ENCODE measurements around the gene C16orf86.
"Not testable (repeated sequence)": the region's sequence is repeated elsewhere in the genome, so short reads cannot be mapped to it uniquely, and the experiment has no call there.

The C16orf86 gene

DNA sequence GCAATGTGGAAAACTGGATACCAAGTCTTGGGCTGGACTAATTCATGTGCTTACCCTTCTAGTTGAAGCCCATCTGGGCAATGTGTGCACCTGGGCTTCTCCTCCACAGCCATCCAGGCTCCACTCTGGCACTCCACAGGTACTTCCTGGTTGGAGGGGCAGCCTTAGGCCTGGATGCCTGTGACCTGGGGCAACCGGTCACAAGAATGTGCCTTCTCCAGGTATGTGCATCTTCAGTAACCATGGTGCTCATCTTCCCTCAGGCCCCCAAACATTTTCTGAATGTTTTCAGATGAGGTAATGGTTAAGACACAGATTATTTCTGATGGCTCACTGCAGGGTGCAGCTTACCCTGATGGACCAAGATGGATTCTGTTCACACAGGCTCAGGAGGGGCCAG, 11.1 kb downstream of the C16orf86 start:
- no peak for DNase-seq (ENCODE audit: low read depth, low spot score)
- POLR2A ChIA-PET: no interaction called here
- CTCF ChIA-PET: interaction anchor here (10.7 kb wide), 1 partner anchor 8 kb away, joined by 87 read pairs; the partner anchor contains the start of genes C16orf86 and ENKD1
- H3K4me3 ChIP-seq (ENCODE audit: low read depth, low read length): no peak overlapping the region
- TF ChIP-seq, protein P1, sequence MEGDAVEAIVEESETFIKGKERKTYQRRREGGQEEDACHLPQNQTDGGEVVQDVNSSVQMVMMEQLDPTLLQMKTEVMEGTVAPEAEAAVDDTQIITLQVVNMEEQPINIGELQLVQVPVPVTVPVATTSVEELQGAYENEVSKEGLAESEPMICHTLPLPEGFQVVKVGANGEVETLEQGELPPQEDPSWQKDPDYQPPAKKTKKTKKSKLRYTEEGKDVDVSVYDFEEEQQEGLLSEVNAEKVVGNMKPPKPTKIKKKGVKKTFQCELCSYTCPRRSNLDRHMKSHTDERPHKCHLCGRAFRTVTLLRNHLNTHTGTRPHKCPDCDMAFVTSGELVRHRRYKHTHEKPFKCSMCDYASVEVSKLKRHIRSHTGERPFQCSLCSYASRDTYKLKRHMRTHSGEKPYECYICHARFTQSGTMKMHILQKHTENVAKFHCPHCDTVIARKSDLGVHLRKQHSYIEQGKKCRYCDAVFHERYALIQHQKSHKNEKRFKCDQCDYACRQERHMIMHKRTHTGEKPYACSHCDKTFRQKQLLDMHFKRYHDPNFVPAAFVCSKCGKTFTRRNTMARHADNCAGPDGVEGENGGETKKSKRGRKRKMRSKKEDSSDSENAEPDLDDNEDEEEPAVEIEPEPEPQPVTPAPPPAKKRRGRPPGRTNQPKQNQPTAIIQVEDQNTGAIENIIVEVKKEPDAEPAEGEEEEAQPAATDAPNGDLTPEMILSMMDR (IDR thresholded peaks at IDR 0.05; ENCODE audit: insufficient read depth, low read length, missing control alignments): no peak

DNA sequence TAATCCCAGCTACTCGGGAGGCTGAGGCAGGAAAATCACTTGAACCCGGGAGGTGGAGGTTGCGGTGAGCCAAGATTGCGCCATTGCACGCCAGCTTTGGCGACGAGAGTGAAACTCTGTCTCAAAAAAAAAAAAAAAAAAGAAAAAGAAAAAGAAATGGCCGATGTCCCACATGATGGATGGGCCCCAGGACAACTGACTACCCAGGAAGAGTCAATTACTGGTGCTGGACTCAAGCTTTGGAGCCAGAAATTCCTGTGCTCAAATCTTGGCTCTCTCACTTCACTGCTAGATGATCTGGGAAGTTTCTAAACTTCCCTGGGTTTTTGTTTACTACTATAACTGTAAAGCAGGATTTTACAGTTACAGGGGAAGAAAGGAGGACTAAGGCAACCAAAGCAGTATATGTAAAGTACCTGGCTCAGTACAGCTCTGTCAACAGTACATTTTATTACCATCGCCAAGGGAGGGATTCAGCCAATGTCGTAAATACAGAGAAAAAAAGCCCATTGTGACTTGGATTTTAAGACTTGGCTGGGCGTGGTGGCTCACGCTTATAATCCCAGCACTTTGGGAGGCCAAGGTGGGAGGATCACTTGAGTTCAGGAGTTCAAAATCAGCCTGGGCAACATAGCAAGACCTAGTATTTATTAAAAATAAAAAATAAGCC, 11.9 kb downstream of the C16orf86 start:
- TF ChIP-seq, protein P1 (IDR thresholded peaks at IDR 0.05; ENCODE audit: insufficient read depth, low read length, missing control alignments): no peak
- DNase-seq (ENCODE audit: low read depth, low spot score): no peak
- POLR2A ChIA-PET: no interaction called here
- CTCF ChIA-PET: interaction anchor here (10.7 kb wide), 1 partner anchor 9 kb away, joined by 87 read pairs; the partner anchor contains the start of genes C16orf86 and ENKD1
- H3K4me3 ChIP-seq (ENCODE audit: low read depth, low read length): no peak overlapping the region

GRCh38 chr16:67679935-67680897, 13.6 kb downstream of the C16orf86 start:
- H3K4me3 ChIP-seq (ENCODE audit: low read depth, low read length): no peak overlapping the region
- TF ChIP-seq, protein P1 (IDR thresholded peaks at IDR 0.05; ENCODE audit: insufficient read depth, low read length, missing control alignments): no peak
- DNase-seq (ENCODE audit: low read depth, low spot score): no peak
- ChIA-PET CTCF (interaction anchor here (1.0 to 10.7 kb wide), 4 partner anchors 10 to 159 kb away, joined by 3 to 87 read pairs (median 4); partner anchors contain the start of genes C16orf86 and ENKD1), POLR2A (interaction anchor here (0.6 kb wide), 1 partner anchor 133 kb away, joined by 3 read pairs; no protein-coding TSS in a partner anchor)

GRCh38 chr16:67683767-67684166, 17.2 kb downstream of the C16orf86 start:
- ChIA-PET POLR2A (no interaction called here), CTCF (interaction anchor here (1.1 to 10.7 kb wide), 3 partner anchors 14 to 162 kb away, joined by 3 to 87 read pairs (median 4); partner anchors contain the start of genes C16orf86 and ENKD1)
- TF ChIP-seq, protein P1 (IDR thresholded peaks at IDR 0.05; ENCODE audit: insufficient read depth, low read length, missing control alignments): no peak
- H3K4me3 ChIP-seq (ENCODE audit: low read depth, low read length): no peak overlapping the region
- DNase-seq (ENCODE audit: low read depth, low spot score): no peak

DNA sequence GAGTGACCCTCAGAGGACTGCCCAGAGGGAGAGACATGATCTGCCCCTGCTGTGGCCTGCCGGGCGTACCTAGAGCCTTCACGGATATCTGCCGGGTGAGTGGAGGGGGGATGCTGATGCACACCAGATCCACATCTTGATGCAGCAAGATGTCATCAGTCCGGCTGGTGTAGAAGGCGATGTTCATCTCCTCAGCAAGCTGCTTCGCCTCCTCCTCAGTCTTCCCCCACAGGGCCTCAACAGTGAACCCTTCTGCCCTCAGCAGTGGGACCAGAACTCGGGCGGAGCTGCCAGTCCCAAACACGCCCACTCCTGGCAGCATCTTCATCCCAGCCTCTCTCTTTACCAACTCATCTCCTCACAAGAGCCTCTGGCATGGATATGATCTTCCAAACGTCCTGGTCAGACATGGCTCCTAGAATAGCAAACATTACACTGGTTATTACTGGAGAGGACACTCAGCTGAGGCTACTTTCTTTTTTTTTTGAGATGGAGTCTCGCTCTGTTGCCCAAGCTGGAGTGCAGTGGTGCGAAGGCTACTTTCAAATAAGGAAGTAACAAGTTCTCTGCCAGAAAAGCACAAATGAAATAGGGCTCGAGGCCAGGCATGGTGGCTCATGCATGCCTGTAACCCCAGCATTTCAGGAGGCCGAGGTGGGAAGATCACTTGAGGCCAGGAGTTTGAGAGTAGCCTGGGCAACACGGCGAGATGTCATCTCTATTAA, 18.9 kb downstream of the C16orf86 start:
- no peak for DNase-seq (ENCODE audit: low read depth, low spot score)
- POLR2A ChIA-PET: no interaction called here
- TF ChIP-seq, protein P1 (IDR thresholded peaks at IDR 0.05; ENCODE audit: insufficient read depth, low read length, missing control alignments): no peak
- CTCF ChIA-PET: interaction anchor here (10.7 kb wide), 1 partner anchor 16 kb away, joined by 87 read pairs; the partner anchor contains the start of genes C16orf86 and ENKD1
- no peak overlapping the region for H3K4me3 ChIP-seq (ENCODE audit: low read depth, low read length)

DNA sequence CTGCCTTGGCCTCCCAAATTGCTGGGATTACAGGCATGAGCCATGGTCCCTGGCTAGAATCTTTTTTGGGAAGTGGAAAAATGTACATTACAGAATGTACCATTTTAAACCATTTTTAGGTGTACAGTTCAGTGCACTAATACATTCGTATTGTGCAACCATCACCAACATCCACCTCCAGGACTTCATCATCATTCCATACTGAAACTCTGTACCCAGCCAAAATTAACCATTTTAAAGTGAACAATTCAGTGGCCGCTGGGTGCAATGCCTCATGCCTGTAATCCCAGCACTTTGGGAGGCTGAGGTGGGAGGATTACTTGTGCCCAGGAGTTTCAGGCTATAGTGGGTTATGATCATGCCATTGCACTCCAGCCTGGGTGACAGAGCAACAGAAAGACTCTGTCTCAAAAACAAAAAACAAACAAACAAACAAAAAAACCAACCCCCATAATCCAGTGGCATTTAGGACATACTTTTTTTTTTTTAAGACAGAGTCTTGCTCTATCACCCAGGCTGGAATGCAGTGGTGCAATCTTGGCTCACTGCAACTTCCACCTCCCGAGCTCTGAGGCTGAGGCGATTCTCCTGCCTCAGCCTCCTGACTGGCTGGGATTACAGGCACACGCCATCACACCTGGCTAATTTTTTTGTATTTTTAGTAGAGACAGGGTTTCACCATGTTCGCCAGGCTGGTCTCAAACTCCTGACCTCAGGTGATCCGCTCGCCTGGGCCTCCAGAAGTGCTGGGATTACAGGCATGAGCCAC, 27.1 kb downstream of the C16orf86 start:
- POLR2A ChIA-PET; H3K4me3 ChIP-seq (ENCODE audit: low read depth, low read length); DNase-seq (ENCODE audit: low read depth, low spot score): not testable (repeated sequence)
- CTCF ChIA-PET: interaction anchor here (2.9 kb wide), 1 partner anchor 26 kb away, joined by 9 read pairs; no protein-coding TSS in a partner anchor

Data from AG04449 (cell line).